HuH-7 (cell line): Measurements from ENCODE around the gene COX6B2.

Experiments
- DNase-seq: peaks from one replicate; pipeline ENCODE4 v3.0.0; 2011; ENCODE audit warnings: low spot score

COX6B2 gene

GRCh38 chr19:55362174-55362989 is 7.9 kb upstream of the COX6B2 start:
- DNase-seq, result no peak

GRCh38 chr19:55360902-55361301 is 6.4 kb upstream of the COX6B2 start:
- DNase-seq, result no peak

GRCh38 chr19:55358943-55359908 is 4.7 kb upstream of the COX6B2 start:
- no peak for DNase-seq

- DNase-seq, result no peak
These were observed 4.0 kb upstream of the COX6B2 start for GRCh38 chr19:55358493-55358892.

GRCh38 chr19:55355213-55355821 is 798 bp upstream of the COX6B2 start:
- no peak for DNase-seq

GRCh38 chr19:55353803-55354697 is 469 bp downstream of the COX6B2 start:
- peak; percentile 93 for DNase-seq

- DNase-seq, result no peak
These were observed 1.1 kb downstream of the COX6B2 start for GRCh38 chr19:55353356-55353802.

- DNase-seq, result no peak
These were observed 1.9 kb downstream of the COX6B2 start for GRCh38 chr19:55352549-55353145.

- no peak for DNase-seq
These were observed 2.5 kb downstream of the COX6B2 start for GRCh38 chr19:55352040-55352439.

GRCh38 chr19:55350620-55351315 is 3.8 kb downstream of the COX6B2 start:
- no peak for DNase-seq

- no peak for DNase-seq
These were observed 6.0 kb downstream of the COX6B2 start for GRCh38 chr19:55348317-55349034.

- DNase-seq, result no peak
These were observed 7.0 kb downstream of the COX6B2 start for GRCh38 chr19:55347442-55348009.

- DNase-seq, result no peak
These were observed 7.6 kb downstream of the COX6B2 start for GRCh38 chr19:55346725-55347441.

GRCh38 chr19:55345818-55346724 is 8.4 kb downstream of the COX6B2 start:
- no peak for DNase-seq

- DNase-seq, result no peak
These were observed 9.3 kb downstream of the COX6B2 start for GRCh38 chr19:55345101-55345817.

- no peak for DNase-seq
These were observed 10.1 kb downstream of the COX6B2 start for GRCh38 chr19:55344444-55344843.
